NCI-H748 treated with DMSO at 0.1 percent for 48 hours (cell line): ENCODE data around the gene ERC2.

Experiments
- DNase-seq: peaks from one replicate; lab custom pipeline; 2025; lab: John Stamatoyannopoulos, UW

The ERC2 gene

GRCh38 chr3:56468184-56469106 lies at the start of gene ERC2:
ERC2 (minus strand) TSS chr3:56468467.
- peak; percentile 25 for DNase-seq

DNA sequence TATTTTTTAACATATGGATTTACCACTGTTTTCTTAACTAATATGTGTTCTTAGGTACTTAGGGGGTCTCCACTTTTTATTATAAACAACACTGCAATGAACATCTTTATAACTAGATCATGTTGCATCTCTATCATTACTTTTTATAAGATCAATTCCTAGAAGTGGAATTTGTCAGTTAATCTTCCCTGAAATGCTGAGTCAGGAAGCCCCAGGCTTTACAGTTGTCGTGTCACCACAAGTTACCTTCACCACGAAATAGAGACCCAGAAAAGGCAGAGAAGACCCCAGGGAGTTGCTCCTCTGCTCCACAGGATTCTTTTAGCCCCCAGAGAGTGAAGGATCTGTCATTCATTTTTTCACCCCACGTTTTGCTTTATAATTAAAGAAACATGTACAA lies 34.5 kb upstream of the ERC2 start:
- no peak for DNase-seq

DNA sequence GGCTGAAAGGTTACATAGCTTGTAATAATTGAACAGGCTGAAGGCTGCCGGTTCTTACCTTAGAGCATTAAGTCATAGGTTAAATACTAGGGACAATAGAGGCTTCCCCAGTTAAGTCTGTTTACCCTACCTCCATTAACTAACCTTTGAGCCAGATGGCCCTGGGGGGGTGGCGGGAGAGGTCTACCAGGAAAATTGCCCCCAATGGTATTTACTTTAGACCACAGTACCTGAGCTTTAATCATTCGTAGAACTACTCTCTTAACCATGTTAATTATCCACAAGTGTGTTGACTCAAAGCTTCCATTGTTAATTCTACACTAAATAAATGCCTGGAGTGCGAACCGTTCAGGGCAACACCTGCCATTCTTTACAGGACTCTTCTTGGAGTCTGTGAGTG lies 28.1 kb upstream of the ERC2 start:
- peak; percentile 96 for DNase-seq

DNA sequence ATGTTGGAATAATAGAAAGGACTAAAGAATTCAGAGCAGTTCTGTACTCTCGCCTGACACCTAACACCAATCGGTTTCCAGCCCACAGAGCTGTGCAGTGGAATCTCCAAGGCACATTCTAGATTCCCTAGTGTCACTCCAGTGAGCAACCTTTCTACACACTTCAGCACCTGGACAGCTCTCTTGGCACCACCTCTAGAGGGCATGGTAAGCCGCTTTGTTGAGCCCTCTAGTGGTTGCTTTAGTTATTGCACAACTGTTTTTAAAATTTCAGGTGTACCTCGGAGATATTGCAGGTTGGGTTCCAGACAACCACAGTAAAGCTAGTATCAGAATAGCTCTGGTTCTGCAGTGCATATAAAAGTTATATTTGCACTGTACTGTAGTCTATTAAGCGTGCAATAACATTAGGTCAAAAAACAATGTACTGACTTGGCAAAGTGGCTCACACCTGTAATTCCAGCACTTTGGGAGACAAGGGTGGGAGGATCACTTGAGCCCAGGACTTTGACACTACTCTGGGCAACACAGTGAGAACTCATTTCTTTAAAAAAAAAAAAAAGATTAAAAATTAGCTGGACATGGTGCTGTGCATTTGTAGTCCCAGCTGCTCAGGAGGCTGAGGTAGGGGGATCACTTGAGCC lies 26.5 kb upstream of the ERC2 start:
- peak; percentile 53 for DNase-seq

GRCh38 chr3:56491566-56491965 lies 23.3 kb upstream of the ERC2 start:
- no peak for DNase-seq

- no peak for DNase-seq
Measured at GRCh38 chr3:56488812-56489600, 20.7 kb upstream of the ERC2 start.

- no peak for DNase-seq
Measured at GRCh38 chr3:56484525-56485032, 16.3 kb upstream of the ERC2 start.

DNA sequence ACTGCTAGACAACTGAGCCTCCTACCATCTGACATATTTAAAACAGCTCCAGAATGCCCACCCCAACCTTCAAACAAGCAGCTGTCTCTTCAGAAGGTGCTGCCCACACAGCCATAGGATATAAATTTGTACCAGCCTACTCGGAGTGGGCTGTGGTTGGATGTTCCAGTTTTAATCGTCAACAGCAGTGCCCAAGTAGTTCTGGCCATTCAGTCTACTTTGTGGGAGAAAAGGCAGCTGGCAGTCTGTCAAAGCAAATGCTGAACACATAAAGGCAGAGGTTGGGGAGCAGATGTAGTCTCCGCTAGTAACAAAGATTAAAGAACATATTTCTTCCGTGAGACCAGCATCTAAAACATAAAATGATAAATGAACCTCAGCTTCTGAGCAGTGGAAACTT lies 15.9 kb upstream of the ERC2 start:
- no peak for DNase-seq

DNA sequence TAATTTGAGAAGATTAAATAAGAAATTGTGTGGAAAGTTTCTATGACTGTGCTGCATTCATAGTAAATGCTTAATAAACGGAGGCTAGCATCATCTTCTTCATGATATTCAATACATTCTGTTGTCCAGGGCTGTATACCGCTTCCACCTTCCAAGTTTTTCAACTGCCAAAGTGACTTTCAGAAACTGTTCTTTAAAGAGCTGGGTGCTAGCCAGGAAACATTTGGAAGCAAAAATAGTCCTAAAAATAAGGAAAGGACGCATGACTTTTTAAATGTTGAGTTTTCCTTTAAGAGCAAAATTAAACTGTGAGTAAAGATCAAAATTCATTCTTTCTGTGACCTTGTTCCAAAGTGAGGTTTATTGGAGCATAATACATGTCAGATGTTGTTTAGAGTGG lies 9.4 kb upstream of the ERC2 start:
- no peak for DNase-seq

DNA sequence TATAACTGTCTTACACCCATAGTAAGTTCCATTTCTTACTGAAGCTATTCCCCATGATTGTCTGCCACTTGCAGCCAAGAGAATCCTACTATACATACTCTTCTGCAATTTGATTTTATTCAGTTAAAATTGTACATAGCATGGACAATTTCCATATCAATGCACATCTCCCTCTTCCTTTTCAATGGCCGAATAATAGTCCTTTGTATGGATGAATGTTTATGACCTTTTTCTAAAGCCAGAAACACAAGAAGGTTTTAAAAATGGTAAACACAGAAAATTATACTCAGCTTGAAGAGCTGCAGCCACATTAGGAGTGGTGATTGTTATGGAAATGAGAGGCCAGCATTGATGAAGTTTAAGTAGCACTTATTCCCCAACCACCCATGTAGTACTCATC lies 8.5 kb upstream of the ERC2 start:
- peak; percentile 83 for DNase-seq

- DNase-seq = no peak
Measured at GRCh38 chr3:56471771-56472170, 3.5 kb upstream of the ERC2 start.

DNA sequence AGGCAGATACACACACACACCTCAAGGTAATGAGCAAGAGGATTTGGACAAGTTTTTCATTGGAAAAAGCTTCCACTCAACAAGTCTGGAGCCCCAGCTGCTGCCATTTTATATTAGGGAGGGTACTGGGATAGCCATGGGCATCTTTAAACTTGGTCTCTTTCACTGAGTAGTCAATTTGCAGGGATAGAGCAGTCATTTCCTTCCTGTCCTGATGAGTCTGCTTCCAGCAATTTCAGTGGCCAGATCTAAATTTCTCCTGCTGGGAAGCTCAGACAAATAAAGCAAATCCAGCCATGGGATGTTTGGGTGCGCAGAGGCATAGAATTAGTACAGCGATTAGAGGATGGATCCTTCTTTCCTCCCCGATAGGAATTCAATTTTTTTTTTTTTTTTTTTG lies 874 bp upstream of the ERC2 start:
- no peak for DNase-seq

- DNase-seq = no peak
Measured at GRCh38 chr3:56467801-56468183, 475 bp downstream of the ERC2 start.

DNA sequence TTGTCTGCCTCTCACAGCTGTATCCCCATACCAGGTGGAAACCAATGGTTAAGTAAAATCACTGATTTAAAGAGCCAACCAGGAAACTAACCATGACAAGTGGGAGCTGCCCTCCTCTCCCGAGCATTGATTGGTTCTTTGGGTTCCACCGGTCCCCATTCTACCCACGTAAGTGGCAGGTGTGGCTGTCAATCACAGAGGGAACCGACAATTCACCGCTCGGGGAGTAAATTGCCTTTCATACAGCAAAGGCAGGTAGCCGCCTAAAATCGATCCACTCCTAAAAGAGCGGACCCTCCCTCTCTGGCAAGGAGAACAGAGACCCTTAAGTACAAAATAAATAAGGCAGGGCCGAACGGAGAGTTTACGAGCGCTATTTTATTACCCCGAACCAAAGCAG lies 1.2 kb downstream of the ERC2 start:
- DNase-seq = peak; percentile 77

- DNase-seq = no peak
Measured at GRCh38 chr3:56459719-56460118, 8.5 kb downstream of the ERC2 start.

GRCh38 chr3:56459104-56459496 lies 9.2 kb downstream of the ERC2 start:
- no peak for DNase-seq

GRCh38 chr3:56458496-56459103 lies 9.7 kb downstream of the ERC2 start:
- DNase-seq = no peak

GRCh38 chr3:56456117-56456516 lies 12.2 kb downstream of the ERC2 start:
- DNase-seq = no peak

DNA sequence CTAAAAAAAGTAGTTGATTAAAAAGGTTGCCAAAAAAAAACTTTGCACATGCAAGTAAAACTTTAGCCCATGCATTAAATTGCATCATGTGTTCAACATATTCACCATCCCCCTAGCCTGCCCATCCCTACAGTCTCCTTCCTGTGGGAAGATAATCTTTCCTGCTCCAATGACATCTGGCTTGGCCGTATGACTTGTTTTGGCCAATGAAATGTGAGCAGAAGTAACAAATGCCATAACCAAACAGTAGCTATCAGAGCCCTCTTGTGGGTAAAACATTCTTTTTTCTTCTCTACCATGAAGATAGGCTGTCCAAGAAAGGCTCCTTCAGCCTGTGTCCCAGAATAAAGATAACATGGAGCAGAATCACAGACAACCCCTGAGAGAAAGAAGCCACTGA lies 15.3 kb downstream of the ERC2 start:
- no peak for DNase-seq

DNA sequence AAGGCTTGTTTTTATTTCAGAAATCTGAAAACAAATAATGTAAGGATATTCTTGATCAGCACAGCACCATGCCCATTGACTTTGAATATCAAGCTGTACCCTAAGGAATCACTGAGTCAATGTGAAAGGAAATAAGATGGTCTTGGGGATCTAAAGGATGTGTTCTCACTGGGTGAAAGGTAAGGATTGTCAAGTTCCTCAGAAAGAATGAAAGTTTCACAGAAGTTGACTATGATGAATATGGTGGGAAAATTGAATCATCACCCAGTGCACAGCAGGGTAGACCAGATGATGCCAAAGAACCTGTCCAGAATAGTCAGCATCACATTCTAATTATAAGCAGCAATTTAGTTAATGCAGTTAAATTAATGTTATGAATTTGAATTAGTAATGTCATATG lies 16.2 kb downstream of the ERC2 start:
- DNase-seq = no peak

- DNase-seq = no peak
Measured at GRCh38 chr3:56443372-56443771, 24.9 kb downstream of the ERC2 start.

DNA sequence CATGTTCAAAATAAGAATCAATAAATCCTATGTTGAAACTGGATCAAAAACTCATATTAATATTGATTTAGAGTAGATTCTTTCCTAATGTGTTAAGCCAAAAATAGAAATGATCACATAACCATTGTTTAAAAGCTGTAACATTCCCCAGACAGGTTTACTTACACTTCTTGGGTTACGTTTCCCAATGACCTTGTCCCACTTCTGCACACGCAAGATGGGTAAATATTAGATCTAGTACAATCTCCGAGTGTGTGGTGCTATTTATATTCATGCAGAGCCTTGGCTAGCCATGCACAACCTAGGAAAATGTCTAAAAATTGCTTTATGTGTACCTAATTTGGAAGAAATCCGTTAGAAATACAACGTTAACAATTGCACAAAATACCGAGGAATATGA lies 39.6 kb downstream of the ERC2 start:
- no peak for DNase-seq
